Endothelial cell of umbilical vein (primary cell): Measurements from ENCODE around the gene SEMA5A. TPM values are rescaled to one million over a fixed set of nuclear protein-coding genes. Genes with fewer than 3 reads are reported as not detected.

Experiments used
- BruUV-seq: library from RNA; stranded (reverse); fragments of 400-500 nt; replicated peaks from 2 replicates; lab custom pipeline; 2021; lab: Mats Ljungman, UMichigan
- CTCF ChIA-PET: fragments of 300-600, 350-600 bp; sonication (Branson Sonifier 250); formaldehyde crosslinking; loops from one replicate; lab custom pipeline; 2021; ENCODE audit warnings: antibody characterized with exemption, inconsistent platforms; lab: Charles Lee
- POLR2A ChIA-PET: fragments of 300-600, 350-600 bp; sonication (Branson Sonifier 250); formaldehyde crosslinking; loops from one replicate; lab custom pipeline; 2021; ENCODE audit warnings: antibody characterized with exemption, inconsistent platforms; lab: Charles Lee
- DNase-seq: peaks from one replicate; pipeline ENCODE4 v3.0.0-alpha.2; 2011; ENCODE audit warnings: low read depth, low spot score
- FAIRE-seq: peaks from 2 replicates; lab custom pipeline; 2011; peaks lifted over from hg19 to GRCh38; lab: Jason Lieb, UNC
- H2AFZ ChIP-seq: 2 replicates; pipeline ENCODE4 v1.6.0; 2012; ENCODE audit warnings: low read depth, low read length, control low read depth, inconsistent platforms
- H3K27ac ChIP-seq: 2 replicates; pipeline ENCODE4 v1.5.1; 2011; ENCODE audit warnings: low read depth, mild to moderate bottlenecking, control low read depth, low read length, moderate library complexity; ENCODE audit not compliant: insufficient read depth
- H3K27me3 ChIP-seq, 2 experiments: 2 replicates each; pipeline versions ENCODE4 v1.6.0 to v1.6.1; 2011; ENCODE audit warnings: low read length in 2 of 2, mixed read lengths in 1 of 2; ENCODE audit not compliant: control insufficient read depth in 2 of 2, insufficient read depth in 2 of 2
- H3K36me3 ChIP-seq, 2 experiments: 2 replicates in 1 of 2; 3 replicates in 1 of 2; pipeline ENCODE4 v1.5.1; 2011; ENCODE audit warnings: low read length in 2 of 2, mild to moderate bottlenecking in 1 of 2, moderate library complexity in 1 of 2; ENCODE audit not compliant: control insufficient read depth in 2 of 2, insufficient read depth in 2 of 2; ENCODE audit errors: extremely low read depth in 1 of 2
- H3K4me1 ChIP-seq: 3 replicates; pipeline ENCODE4 v1.5.1; 2011; ENCODE audit warnings: mild to moderate bottlenecking, low read length; ENCODE audit not compliant: control insufficient read depth, insufficient read depth; ENCODE audit errors: extremely low read depth
- H3K4me2 ChIP-seq: 2 replicates; pipeline ENCODE4 v1.6.1; 2011; ENCODE audit warnings: low read length, control low read depth, mixed read lengths; ENCODE audit not compliant: insufficient read depth
- H3K4me3 ChIP-seq, 3 experiments: fragments of 200-600 bp in 1 of 3; sonication (generic), shearing (Covaris generic) in 1 of 3; replicated peaks in 1 of 3; 2 replicates each; pipeline ENCODE4 v1.5.1; 2011 to 2016; ENCODE audit warnings: control low read depth in 3 of 3, low read length in 3 of 3, mild to moderate bottlenecking in 2 of 3, inconsistent platforms in 1 of 3, low read depth in 1 of 3, moderate library complexity in 1 of 3; ENCODE audit not compliant: insufficient read depth in 1 of 3
- H3K79me2 ChIP-seq: 2 replicates; pipeline ENCODE4 v1.6.0; 2012; ENCODE audit warnings: low read length, inconsistent platforms; ENCODE audit not compliant: control insufficient read depth, insufficient read depth
- H3K9ac ChIP-seq: replicated peaks from 2 replicates; pipeline ENCODE3; 2011; ENCODE audit warnings: low read length, control low read depth; ENCODE audit not compliant: insufficient read depth; ENCODE audit errors: extremely low read depth
- H3K9me1 ChIP-seq: replicated peaks from 3 replicates; pipeline ENCODE4 v1.6.0; 2011; ENCODE audit warnings: mild to moderate bottlenecking, low read length; ENCODE audit not compliant: control insufficient read depth, insufficient read depth; ENCODE audit errors: extremely low read depth
- H3K9me3 ChIP-seq: replicated peaks from 2 replicates; pipeline ENCODE4 v1.5.1; 2012; ENCODE audit warnings: low read length, inconsistent platforms; ENCODE audit not compliant: control insufficient read depth, insufficient read depth
- H4K20me1 ChIP-seq: replicated peaks from 2 replicates; pipeline ENCODE3; 2011; ENCODE audit warnings: mild to moderate bottlenecking, low read length; ENCODE audit not compliant: control insufficient read depth, insufficient read depth; ENCODE audit errors: extremely low read depth
- EZH2 ChIP-seq: IDR thresholded peaks from 2 replicates; pipeline ENCODE4 v1.6.1; 2012; ENCODE audit warnings: borderline replicate concordance, low read depth, mild to moderate bottlenecking, moderate library complexity, low read length, inconsistent platforms; ENCODE audit not compliant: severe bottlenecking
- FOS ChIP-seq: IDR thresholded peaks from 2 replicates; pipeline ENCODE4 v1.6.1; 2011; ENCODE audit warnings: mild to moderate bottlenecking, low read length, moderate library complexity, borderline replicate concordance; ENCODE audit not compliant: insufficient read depth
- GATA2 ChIP-seq: IDR thresholded peaks from 2 replicates; pipeline ENCODE4 v1.7.0; 2011; ENCODE audit warnings: low read depth, mild to moderate bottlenecking, moderate library complexity, mixed read lengths, low read length; ENCODE audit not compliant: insufficient read length, insufficient read depth
- JUN ChIP-seq: IDR thresholded peaks from 2 replicates; pipeline ENCODE4 v1.6.1; 2011; ENCODE audit warnings: borderline replicate concordance, low read depth; ENCODE audit not compliant: insufficient read length, insufficient read depth
- MYC ChIP-seq: IDR thresholded peaks from one replicate; pipeline ENCODE4 v1.6.1; 2011; ENCODE audit warnings: mild to moderate bottlenecking, low read depth, low read length
- POLR2A ChIP-seq: IDR thresholded peaks from 2 replicates; pipeline ENCODE4 v1.6.1; 2012; ENCODE audit warnings: low read depth, mild to moderate bottlenecking, control low read depth, low read length
- POLR2AphosphoS5 ChIP-seq: IDR thresholded peaks from 2 replicates; pipeline ENCODE4 v1.6.1; 2012; ENCODE audit warnings: low read depth, mild to moderate bottlenecking, control low read depth, low read length, moderate library complexity; ENCODE audit not compliant: insufficient read depth
- dilution Hi-C: fragments of 300-500 bp; cut with MboI; formaldehyde crosslinking; loops from one replicate; pipeline ENCODE4 v1.15.0; 2019; ENCODE audit warnings: low sequenced_read_pairs; ENCODE audit not compliant: extremely low pct_ligation_motif_present
- intact Hi-C: fragments of 100-400 bp; cut with micrococcal nuclease; formaldehyde crosslinking; loops from one replicate; pipeline ENCODE4 v1.10.0; 2022
- polyA plus RNA-seq, 4 experiments: library from polyadenylated mRNA; depleted of rRNA in 3 of 4; stranded (reverse) in 3 of 4; unstranded in 1 of 4; fragments of >200 nt; gene quantifications; 2 replicates each; pipeline versions ENCODE4 v1.2.1 to v1.2.3, GENCODE V29; 2011 to 2012; ENCODE audit warnings: missing spikeins in 1 of 4
- total RNA-seq: library from RNA; stranded (reverse); gene quantifications from 2 replicates; pipeline ENCODE4 v1.2.3, GENCODE V29; 2021
- TF ChIP-seq, protein P1 (sequence below): IDR thresholded peaks from 2 replicates; pipeline ENCODE4 v1.6.1; 2011; ENCODE audit not compliant: insufficient read depth, insufficient read length
- TF ChIP-seq, protein P2 (sequence below), 2 donors: IDR thresholded peaks; 1 replicate in 1 of 2; 2 replicates in 1 of 2; pipeline ENCODE4 v1.5.1; 2011; ENCODE audit warnings: low read length in 2 of 2, mild to moderate bottlenecking in 2 of 2, moderate library complexity in 2 of 2, control low read depth in 1 of 2, inconsistent platforms in 1 of 2, low read depth in 1 of 2; ENCODE audit not compliant: insufficient read depth in 1 of 2; ENCODE audit errors: extremely low read depth in 1 of 2

Gene SEMA5A
- total and polyA plus RNA-seq, 2 donors (not counting 3 experiments of a cell fraction or from before 2014, with no cell fraction given) = 0.04 to 0.06 TPM

DNA sequence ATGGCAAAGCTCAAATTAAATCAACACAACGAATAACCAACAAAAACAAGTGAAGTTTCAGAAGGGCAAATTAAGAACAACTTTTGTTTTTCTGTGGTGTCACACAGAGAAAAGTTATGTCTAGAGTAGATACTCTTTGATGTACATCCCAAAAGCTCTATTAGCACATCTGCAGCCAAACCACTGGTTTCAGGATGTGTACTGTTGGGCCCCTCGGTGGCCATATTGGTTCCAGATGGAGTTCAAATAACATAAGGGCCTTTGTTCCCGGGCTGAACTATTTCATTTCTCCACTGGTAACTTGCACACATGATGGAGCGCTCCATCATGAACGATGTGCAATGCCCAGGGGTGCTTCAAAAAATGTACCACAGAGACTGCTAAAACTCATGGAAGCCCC, 126.1 kb downstream of the SEMA5A start:
- Histone ChIP-seq H3K4me3 (no peak overlapping the region), H3K27me3 (no peaks in the 10 kb centered on the region), H3K79me2 (no peaks in the 10 kb centered on the region), H3K9me1 (no peaks in the 10 kb centered on the region), H3K9ac (no peak overlapping the region), H3K36me3 (no peaks in the 10 kb centered on the region), H2AFZ (no peak overlapping the region), H3K4me2 (no peak overlapping the region), H4K20me1 (no peaks in the 10 kb centered on the region), H3K27ac (no peak overlapping the region), H3K9me3 (no peaks in the 10 kb centered on the region), H3K4me1 (no peaks in the 10 kb centered on the region)
- dilution Hi-C loops (no loop called here), intact Hi-C loops (no loop called here)
- no TSS peak for BruUV-seq
- TF ChIP-seq, protein P1, sequence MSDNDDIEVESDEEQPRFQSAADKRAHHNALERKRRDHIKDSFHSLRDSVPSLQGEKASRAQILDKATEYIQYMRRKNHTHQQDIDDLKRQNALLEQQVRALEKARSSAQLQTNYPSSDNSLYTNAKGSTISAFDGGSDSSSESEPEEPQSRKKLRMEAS = no peak
- TF ChIP-seq EZH2 (no peak), MYC (no peak), GATA2 (no peak), POLR2AphosphoS5 (no peak), POLR2A (no peak), FOS (no peak), JUN (no peak)
- TF ChIP-seq, protein P2, sequence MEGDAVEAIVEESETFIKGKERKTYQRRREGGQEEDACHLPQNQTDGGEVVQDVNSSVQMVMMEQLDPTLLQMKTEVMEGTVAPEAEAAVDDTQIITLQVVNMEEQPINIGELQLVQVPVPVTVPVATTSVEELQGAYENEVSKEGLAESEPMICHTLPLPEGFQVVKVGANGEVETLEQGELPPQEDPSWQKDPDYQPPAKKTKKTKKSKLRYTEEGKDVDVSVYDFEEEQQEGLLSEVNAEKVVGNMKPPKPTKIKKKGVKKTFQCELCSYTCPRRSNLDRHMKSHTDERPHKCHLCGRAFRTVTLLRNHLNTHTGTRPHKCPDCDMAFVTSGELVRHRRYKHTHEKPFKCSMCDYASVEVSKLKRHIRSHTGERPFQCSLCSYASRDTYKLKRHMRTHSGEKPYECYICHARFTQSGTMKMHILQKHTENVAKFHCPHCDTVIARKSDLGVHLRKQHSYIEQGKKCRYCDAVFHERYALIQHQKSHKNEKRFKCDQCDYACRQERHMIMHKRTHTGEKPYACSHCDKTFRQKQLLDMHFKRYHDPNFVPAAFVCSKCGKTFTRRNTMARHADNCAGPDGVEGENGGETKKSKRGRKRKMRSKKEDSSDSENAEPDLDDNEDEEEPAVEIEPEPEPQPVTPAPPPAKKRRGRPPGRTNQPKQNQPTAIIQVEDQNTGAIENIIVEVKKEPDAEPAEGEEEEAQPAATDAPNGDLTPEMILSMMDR (IDR thresholded peaks at IDR 0.05; ENCODE audit: extremely low read depth in 1 of 2, insufficient read depth in 1 of 2, low read depth in 1 of 2, low read length in 2 of 2) = no peak
- DNase-seq (no peak), FAIRE-seq (no peak)
- ChIA-PET POLR2A (no interaction called here), CTCF (no interaction called here)
